ENCODE results near the gene BNIP5. TPM values are rescaled to one million over a fixed set of nuclear protein-coding genes. Genes with fewer than 3 reads are reported as not detected.

BNIP5 gene
- total and polyA plus RNA-seq, 2 of the 13 experiments (the other 11 are each of a cell fraction or from before 2014, with no cell fraction given): not detected

DNA sequence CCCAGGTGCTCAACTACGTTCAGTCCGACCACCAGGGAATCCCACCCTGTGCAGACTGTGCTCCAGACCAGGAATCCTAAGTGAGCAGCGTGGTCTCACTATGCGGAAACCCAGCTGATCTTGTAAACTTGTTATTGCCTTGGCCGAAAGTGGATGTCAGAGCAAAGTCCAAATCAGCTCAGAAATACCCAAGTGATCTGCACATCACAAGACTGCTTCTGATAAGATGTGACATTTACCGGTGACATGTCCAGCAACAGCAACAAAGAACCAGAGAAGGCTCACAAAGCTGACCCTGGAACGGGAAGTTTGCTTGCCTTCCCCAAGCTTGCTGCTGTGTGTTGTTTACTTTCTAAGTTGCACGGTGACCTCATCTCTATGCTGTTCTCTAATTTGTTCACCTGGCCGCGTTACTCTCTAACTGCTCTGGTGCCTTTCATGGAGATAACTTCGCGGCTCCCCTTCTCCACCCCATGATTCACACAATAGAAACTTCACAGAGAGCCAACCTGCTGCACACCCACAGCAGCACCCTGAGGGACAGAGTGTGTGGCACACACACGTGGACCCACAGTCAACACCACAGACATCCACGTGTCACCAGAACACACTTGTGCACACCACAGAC, 1.7 kb downstream of the BNIP5 start (continued):
- TF ChIP-seq ZNF557 (CRISPR knock-in tag; IDR thresholded peaks at IDR 0.05) (no peak), MEIS1 (CRISPR knock-in tag; IDR thresholded peaks at IDR 0.05; ENCODE audit: borderline replicate concordance) (no peak), ZNF441 (CRISPR knock-in tag; IDR thresholded peaks at IDR 0.05; ENCODE audit: borderline replicate concordance) (0 out of 2 replicates have a peak, but pooled peaks have one; percentile 21), ZSCAN12 (CRISPR knock-in tag; IDR thresholded peaks at IDR 0.05) (no peak), SP5 (CRISPR knock-in tag; IDR thresholded peaks at IDR 0.05; ENCODE audit: borderline replicate concordance, low read depth) (0 out of 2 replicates have a peak, but pooled peaks have one; percentile 9), AGO2 (optimal IDR thresholded peaks at IDR 0.05; ENCODE audit: low read depth, low read length) (no peak), ZNF792 (CRISPR knock-in tag; IDR thresholded peaks at IDR 0.05) (no peak; the same call in 1 of the 2 replicates), MED1 (CRISPR knock-in tag; IDR thresholded peaks at IDR 0.05) (0 out of 2 replicates have a peak, but pooled peaks have one; percentile 4), CERS6 (CRISPR knock-in tag; IDR thresholded peaks at IDR 0.05) (no peak), FOXJ3 (CRISPR knock-in tag; IDR thresholded peaks at IDR 0.05; ENCODE audit: borderline replicate concordance) (no peak), ZNF546 (CRISPR knock-in tag; conservative IDR thresholded peaks at IDR 0.05) (no peak), HDAC1 (CRISPR knock-in tag; IDR thresholded peaks at IDR 0.05) (0 out of 2 replicates have a peak, but pooled peaks have one; percentile 36), ZFAT (CRISPR knock-in tag; conservative IDR thresholded peaks at IDR 0.05) (no peak), ZNF451 (CRISPR knock-in tag; IDR thresholded peaks at IDR 0.05) (no peak), KLF13 (CRISPR knock-in tag; IDR thresholded peaks at IDR 0.05) (no peak), ELF3 (CRISPR knock-in tag; IDR thresholded peaks at IDR 0.05) (peak; percentile 58), HOXD1 (CRISPR knock-in tag; IDR thresholded peaks at IDR 0.05) (no peak), SRSF1 (optimal IDR thresholded peaks at IDR 0.05; ENCODE audit: low read depth, low read length) (no peak)
- TF ChIP-seq, protein P1, sequence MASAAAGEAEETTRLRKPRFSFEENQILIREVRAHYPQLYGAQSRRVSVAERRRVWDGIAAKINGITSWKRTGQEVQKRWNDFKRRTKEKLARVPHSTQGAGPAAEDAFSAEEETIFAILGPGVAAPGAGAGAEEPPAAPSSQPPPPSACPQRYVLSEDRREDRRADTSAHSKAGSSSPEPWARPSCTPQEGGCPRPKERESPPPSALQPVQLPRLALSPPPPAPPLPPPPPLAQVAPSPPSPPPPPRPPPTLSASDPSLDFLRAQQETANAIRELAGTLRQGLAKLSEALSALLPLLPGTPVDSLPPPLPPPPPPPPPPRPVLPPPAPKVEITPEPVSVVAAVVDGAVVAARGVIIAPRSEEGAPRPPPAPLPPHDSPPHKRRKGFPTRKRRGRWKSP (CRISPR knock-in tag; IDR thresholded peaks at IDR 0.05): no peak
- TF ChIP-seq, protein P2, sequence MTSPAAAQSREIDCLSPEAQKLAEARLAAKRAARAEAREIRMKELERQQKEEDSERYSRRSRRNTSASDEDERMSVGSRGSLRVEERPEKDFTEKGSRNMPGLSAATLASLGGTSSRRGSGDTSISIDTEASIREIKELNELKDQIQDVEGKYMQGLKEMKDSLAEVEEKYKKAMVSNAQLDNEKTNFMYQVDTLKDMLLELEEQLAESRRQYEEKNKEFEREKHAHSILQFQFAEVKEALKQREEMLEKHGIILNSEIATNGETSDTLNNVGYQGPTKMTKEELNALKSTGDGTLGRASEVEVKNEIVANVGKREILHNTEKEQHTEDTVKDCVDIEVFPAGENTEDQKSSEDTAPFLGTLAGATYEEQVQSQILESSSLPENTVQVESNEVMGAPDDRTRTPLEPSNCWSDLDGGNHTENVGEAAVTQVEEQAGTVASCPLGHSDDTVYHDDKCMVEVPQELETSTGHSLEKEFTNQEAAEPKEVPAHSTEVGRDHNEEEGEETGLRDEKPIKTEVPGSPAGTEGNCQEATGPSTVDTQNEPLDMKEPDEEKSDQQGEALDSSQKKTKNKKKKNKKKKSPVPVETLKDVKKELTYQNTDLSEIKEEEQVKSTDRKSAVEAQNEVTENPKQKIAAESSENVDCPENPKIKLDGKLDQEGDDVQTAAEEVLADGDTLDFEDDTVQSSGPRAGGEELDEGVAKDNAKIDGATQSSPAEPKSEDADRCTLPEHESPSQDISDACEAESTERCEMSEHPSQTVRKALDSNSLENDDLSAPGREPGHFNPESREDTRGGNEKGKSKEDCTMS (CRISPR knock-in tag; conservative IDR thresholded peaks at IDR 0.05): no peak
- TF ChIP-seq, protein P3, sequence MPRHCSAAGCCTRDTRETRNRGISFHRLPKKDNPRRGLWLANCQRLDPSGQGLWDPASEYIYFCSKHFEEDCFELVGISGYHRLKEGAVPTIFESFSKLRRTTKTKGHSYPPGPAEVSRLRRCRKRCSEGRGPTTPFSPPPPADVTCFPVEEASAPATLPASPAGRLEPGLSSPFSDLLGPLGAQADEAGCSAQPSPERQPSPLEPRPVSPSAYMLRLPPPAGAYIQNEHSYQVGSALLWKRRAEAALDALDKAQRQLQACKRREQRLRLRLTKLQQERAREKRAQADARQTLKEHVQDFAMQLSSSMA (CRISPR knock-in tag; IDR thresholded peaks at IDR 0.05): no peak
- TF ChIP-seq, protein P4, sequence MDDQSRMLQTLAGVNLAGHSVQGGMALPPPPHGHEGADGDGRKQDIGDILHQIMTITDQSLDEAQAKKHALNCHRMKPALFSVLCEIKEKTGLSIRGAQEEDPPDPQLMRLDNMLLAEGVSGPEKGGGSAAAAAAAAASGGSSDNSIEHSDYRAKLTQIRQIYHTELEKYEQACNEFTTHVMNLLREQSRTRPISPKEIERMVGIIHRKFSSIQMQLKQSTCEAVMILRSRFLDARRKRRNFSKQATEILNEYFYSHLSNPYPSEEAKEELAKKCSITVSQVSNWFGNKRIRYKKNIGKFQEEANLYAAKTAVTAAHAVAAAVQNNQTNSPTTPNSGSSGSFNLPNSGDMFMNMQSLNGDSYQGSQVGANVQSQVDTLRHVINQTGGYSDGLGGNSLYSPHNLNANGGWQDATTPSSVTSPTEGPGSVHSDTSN (CRISPR knock-in tag; IDR thresholded peaks at IDR 0.05; ENCODE audit: borderline replicate concordance): no peak

Data from HepG2 (cell line).